ENCODE results near the gene KATNIP.

KATNIP gene

GRCh38 chr16:27549464-27549745 lies 539 bp upstream of the KATNIP start:
- no peak for TF ChIP-seq CTCF (IDR thresholded peaks at IDR 0.05; ENCODE audit: low read depth, low read length)
- DNase-seq (ENCODE audit: extremely low read depth, low read depth), result no peak

- no peak for DNase-seq (ENCODE audit: extremely low read depth, low read depth)
- TF ChIP-seq CTCF (IDR thresholded peaks at IDR 0.05; ENCODE audit: low read depth, low read length), result no peak
Measured at GRCh38 chr16:27550582-27550920, 607 bp downstream of the KATNIP start.

- DNase-seq (ENCODE audit: extremely low read depth, low read depth), result no peak
- no peak for TF ChIP-seq CTCF (IDR thresholded peaks at IDR 0.05; ENCODE audit: low read depth, low read length)
Measured at GRCh38 chr16:27551036-27551435, 1.1 kb downstream of the KATNIP start.

- no peak for TF ChIP-seq CTCF (IDR thresholded peaks at IDR 0.05; ENCODE audit: low read depth, low read length)
- DNase-seq (ENCODE audit: extremely low read depth, low read depth), result no peak
Measured at GRCh38 chr16:27556471-27556870, 6.5 kb downstream of the KATNIP start.

- no peak for DNase-seq (ENCODE audit: extremely low read depth, low read depth)
- TF ChIP-seq CTCF (IDR thresholded peaks at IDR 0.05; ENCODE audit: low read depth, low read length), result no peak
Measured at GRCh38 chr16:27558434-27558833, 8.5 kb downstream of the KATNIP start.

GRCh38 chr16:27558932-27559331 lies 9.0 kb downstream of the KATNIP start:
- no peak for DNase-seq (ENCODE audit: extremely low read depth, low read depth)
- no peak for TF ChIP-seq CTCF (IDR thresholded peaks at IDR 0.05; ENCODE audit: low read depth, low read length)

- no peak for TF ChIP-seq CTCF (IDR thresholded peaks at IDR 0.05; ENCODE audit: low read depth, low read length)
- no peak for DNase-seq (ENCODE audit: extremely low read depth, low read depth)
Measured at GRCh38 chr16:27561216-27561615, 11.3 kb downstream of the KATNIP start.
